ENCODE results near the gene CFAP299.
A peak's percentile ranks its signal among the peaks of the same experiment; 100 is the strongest.
"Not testable (repeated sequence)": the region's sequence is repeated elsewhere in the genome, so short reads cannot be mapped to it uniquely, and the experiment has no call there.

The CFAP299 gene

DNA sequence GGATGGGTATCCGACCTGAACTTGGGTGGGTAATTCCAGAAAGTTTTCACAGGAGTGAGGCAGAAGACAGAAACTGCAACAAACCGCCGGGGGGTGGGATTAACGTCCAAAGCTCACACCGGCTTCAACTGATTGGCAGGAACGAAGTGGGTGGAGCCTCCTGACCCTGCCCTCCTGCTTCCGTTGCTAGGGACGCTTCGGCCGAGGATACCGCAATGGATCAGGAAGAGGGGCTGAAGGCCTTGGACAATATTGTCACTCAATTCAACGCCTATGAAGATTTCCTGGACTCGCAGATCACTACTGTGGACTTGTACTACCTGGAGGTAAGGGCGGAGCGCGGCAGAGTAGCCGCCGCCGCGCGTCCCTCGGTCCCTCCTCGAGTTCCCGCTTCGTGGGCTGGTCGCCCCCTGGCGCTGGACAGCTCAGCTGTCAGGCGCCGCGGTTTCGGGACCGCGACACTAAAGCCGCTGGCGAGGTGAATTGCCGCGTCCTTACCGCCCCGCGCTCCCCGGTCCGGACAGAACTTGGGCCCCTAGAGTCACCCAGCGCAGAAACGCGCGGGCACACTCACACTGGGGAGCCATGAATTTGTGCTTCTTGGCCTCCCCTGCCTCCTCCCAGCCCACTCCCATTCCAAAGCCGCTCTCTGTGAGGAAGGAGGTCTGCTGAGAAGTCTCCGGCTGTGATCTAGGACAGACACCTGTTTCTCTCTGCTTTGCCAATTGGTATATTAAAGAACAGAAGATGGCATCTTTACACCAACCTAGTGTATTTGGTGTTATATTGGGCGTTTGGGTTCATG lies at the start of gene CFAP299:
TSS of gene CFAP299 (plus strand) at position 177 of the 805 bp plus-strand sequence.
- DNase-seq = peak; percentile 70

DNA sequence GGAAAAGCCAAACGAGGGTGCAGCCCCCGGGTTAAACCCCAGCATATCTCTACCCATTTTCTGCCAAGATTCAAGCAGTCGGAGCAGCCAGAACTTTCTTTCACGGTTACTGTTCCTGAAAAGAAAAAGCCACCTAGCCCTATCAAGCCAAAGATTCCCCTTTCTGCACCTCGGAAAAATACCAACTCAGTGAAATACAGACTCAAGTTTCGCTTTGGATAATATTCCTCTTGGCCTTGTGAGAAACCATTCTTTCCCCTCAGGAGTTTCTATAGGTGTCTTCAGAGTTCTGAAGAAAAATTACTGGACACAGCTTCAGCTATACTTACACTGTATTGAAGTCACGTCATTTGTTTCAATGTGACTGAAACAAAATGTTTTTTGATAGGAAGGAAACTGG lies 49.1 kb upstream of the CFAP299 start:
- no peak for DNase-seq

DNA sequence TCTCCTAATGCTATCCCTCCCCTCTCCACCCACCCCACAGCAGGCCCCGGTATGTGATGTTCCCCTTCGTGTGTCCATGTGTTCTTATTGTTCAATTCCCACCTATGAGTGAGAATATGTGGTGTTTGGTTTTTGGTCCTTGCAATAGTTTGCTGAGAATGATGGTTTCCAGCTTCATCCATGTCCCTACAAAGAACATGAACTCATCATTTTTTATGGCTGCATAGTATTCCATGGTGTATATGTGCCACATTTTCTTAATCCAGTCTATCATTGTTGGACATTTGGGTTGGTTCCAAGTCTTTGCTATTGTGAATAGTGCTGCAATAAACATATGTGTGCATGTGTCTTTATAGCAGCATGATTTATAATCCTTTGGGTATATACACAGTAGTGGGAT lies 44.9 kb upstream of the CFAP299 start:
- DNase-seq = not testable (repeated sequence)

DNA sequence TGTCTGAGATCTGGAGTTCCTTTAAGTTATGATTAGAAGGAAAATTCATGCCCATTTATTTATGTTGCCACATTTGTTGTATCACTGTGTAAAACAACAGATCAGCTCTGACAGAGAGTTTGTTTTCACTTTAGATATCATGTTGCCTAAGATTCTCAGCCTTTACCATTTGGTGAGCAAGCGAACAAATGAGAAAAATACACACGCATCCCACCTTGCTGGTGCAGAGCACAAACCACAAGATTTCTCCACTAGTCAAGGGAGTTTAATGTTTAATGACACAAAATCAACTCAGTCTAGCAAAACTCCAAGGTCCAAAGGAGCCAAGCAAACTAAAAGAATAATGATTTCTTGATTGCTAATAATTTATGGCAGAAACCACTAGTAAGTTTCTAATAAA lies 41.3 kb upstream of the CFAP299 start:
- no peak for DNase-seq

DNA sequence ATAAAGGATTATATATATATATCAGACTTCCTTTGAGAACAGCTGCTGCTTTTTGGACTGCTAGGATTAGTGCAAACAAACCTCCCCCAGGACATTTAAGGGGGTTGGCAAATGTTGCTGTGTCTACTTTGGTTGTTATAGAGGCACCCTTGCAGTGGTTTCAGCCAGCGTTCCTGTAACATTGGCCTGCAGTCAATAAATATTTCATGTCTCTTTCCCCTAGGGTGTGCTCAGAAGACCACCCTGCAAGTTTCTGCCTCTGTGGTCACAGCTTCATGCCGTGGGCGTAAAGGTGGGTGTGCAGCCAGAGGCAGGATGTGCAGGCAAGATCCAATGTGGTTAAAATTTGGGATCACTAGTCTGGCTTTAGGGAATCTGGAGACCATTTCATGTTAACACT lies 40.2 kb upstream of the CFAP299 start:
- no peak for DNase-seq

DNA sequence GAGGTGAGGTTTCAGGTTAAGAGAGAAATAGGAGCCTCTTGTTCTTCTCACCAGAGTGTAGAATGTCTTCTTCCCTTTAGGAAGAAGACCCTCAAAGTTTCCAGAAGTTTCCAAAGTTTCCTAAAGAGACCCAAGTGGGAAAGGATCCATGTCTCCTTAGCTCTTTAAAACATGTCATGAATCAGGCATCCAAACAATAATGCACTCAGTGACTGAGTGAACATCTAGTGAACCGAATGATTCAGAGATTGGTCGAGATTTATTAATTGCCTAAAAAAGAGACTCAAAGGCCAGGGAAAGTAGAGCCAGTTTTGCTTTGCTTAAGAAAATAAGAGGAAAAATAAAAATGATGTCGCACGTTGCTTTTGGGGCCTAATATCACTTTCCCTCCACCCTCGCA lies 39.7 kb upstream of the CFAP299 start:
- DNase-seq = no peak

DNA sequence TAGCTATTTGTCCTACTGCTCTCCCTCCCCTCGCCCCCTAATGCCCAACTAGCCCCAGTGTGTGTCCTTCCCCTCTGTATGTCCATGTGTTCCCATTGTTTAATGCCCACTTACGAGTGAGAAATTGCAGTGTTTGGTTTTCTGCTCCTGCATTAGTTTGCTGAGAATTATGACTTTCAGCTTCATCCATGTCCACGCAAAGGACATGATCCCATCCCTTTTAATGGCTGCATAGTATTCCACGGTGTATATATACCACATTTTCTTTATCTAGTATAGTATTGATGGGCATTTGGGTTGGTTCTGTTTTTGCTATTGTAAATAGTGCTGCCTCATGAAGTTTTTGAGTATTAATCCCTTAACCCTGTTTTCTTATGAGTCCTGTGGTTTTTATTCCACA lies 33.6 kb upstream of the CFAP299 start:
- no peak for DNase-seq

DNA sequence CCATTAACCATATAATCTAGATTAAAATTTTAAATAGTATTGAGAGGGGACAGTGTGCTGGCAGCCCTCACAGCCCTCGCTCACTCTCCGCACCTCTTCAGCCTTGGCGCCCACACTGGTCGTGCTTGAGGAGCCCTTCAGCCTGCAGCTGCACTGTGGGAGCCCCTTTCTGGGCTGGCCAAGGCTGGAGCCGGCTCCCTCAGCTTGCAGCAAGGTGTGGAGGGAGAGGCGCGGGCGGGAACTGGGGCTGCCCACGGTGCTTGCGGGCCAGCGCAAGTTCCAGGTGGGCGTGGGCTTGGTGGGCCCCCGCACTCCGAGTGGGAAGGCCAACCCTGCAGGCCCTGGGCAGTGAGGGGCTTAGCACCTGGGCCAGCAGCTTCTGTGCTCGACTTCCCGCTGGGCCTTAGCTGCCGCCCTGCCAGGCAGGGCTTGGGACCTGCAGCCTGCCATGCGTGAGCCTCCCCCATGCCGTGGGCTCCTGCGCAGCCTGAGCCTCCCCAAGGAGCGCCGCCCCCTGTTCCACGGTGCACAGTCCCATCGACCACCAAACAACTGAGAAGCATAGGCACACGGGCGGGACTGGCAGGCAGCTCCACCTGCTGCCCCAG lies 32.8 kb upstream of the CFAP299 start:
- no peak for DNase-seq

DNA sequence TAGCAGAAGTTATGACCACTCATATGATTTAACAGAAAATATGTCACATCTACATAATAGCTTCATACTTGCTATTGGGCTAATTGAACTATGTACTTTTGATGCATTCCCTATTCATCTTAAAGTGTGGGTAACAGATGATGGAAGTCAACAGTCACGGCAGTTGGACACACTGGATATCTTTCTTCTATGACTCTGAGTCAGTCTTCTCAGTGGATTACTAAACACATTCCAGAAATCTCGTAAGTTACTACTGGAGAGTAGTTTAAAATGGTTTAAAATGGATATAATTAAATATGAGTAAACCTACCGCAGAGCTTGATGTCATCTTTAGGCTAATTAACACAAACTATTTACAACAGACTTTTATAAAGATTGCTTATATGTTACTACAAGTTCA lies 30.1 kb upstream of the CFAP299 start:
- no peak for DNase-seq

DNA sequence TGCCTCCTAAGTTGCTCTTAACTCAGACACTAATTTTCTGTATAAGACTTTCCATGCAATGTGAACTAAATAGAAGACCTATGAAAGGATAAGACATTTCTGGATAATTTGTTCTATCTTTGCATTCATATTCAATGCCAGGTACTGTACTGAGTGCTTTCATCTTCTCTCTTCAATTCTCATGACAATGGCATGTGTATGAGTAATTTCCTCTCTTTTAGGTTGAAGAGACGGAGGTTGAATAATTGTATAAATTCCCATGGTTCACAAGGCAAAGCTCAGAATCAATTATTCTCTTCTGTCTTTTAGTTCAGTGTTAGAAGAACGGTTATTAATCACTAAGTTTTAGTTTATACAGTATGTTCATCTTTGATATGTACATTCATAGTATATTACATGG lies 29.3 kb upstream of the CFAP299 start:
- no peak for DNase-seq

DNA sequence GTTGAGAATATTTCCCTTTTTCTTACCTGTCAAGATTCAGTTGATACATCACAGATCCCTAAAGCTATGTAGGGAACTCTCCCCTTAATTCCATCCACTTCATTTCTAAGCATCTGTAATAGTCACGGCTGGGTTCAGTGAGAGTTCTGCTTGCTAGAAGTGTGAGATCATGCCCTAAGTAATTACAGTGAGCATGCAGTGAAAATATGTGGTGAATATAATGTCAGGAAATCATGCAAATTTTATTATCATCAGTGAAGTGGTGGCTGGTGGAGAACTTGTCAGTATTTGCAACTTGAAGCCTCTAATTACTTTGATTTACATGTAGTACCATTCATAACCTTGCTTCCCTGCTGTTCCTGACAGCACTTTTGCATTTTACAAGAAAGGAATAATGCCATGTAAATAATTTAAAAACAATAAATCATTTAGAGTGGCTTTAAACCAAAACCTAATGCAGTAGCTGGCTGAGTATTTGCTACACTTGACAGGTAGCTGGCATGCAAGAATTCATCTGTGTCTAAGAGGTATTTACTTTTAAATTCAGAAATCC lies 28.3 kb upstream of the CFAP299 start:
- peak; percentile 55 for DNase-seq

DNA sequence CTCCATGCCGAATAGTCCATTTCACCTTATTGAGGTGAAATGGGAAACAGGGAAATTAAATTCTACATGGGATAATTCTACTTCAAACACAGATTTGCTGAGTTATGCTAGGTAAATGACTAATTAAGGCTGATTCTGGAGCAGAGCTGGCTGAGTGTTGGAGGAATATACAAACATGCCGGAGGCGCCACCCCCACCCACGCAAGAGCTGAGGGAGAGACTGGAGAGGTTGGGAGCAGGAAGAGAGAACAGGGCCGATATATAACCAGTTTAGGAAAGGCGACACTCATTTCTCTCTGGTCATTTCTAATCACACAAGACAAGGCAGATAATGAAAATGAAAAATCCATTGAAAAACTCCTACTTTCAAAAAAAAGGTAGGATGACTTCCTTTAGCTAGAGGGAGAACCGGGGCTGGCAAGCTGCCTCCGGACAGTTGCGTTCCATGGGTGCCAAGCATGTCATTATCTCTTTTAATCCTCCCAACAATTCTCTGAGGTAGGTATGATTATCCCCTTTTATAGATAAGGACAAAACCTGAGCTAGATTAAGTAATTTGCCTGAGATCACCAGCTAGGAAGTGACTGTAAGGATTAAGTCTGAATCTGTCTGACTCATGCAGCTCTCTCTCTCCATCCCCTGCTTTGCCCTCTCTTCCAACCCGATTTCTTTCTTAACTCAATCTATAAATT lies 27.6 kb upstream of the CFAP299 start:
- peak; percentile 57 for DNase-seq

DNA sequence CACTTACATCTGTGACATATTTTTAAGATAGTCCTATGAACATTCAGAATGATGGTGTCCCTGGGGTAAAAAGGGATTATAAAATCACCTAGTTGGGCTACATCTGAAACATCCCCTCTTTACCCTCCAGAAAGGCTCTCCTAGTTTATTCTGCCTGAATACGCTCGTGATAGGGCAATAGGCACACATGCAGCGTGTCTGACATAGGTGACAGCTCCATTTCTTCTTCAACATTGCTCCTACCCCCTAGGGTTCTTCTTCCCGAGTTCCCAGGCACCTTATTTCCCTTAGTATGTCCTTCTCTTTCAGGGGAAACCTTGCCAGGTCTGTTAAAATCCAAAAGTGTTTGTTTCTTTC lies 27.1 kb upstream of the CFAP299 start:
- no peak for DNase-seq

DNA sequence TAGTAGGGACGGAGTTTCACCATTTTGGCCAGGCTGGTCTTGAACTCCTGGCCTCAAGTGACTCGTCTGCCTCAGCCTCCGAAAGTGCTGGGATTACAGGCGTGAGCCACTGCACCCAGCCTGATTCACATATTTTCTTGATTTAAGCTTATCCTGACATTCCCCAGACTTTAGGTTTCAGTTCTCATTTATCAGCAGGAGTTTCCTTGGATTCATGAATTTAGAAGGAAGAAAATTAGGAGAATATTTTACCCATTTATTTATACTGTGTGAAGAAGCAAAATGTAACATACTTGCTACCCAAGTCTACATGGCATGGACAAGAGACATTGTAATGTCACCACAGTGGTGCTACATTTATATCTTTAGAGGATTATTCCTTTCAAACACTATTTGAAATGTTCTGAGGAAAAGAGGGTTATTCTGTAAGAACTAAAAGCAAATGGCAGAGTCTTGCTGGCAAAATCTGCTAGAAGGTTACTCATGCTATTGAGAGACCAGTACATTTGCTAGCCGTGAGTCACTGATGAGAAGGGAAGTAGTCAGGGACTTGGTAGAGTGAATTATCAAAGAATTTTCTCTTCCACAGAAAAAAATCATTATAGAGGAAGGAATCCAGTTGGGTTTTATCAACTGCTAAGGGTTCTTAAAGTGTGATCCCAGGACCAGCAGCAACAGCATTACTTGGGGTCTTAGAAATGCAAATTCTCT lies 26.1 kb upstream of the CFAP299 start:
- no peak for DNase-seq

DNA sequence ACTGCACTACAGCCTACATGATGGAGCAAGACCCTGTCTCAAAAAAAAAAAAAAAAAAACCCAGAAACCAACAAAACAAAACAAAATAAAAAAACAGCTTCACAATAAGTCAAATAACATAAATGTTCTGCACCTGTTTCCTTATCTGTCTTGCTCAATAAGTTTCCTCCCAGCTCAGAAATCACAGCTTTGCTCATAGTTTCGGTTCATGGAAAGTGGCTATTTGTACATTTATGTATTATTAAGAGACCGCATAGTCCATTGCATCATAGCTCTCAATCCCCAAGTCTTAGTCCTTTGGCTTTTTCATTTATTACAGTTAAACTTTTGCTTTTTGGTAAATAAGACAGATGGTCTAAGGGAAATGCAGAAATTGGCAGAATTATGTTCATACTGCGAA lies 24.4 kb upstream of the CFAP299 start:
- DNase-seq = no peak

DNA sequence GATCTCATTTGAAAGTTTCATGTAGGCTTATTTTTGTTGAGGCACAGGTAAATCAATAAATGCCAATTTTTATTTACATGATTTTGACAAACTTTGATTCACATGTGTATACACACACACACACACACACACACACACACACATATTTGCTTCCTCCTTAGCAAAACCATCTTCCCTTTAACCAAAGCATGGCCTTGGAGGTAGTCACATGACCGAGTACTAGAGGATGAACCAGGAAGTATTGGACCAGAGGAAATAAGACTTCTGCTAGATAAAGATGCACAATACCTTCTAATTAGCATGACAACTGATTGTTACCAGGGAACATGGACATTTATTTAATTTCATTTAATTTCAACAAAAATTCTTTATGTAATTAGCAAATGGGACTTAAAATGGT lies 23.4 kb upstream of the CFAP299 start:
- no peak for DNase-seq

DNA sequence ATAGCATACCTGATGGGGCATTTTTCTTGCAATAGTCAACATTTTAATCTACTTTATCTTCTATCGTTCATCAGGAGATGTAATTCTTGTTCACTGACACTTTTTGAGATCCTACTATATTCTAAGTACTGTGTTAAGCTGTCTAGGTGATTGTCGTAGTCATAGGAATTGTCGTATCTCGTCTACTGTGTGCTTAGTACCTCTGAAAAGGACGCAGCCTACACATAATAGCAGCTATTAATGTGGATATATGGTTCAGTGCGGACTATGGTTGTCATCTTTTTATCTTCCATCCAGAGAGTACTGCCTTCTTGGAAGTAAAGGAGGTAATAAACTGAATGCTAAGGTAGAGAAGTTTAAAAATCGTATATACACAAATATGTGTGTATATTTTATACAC lies 21.9 kb upstream of the CFAP299 start:
- no peak for DNase-seq

DNA sequence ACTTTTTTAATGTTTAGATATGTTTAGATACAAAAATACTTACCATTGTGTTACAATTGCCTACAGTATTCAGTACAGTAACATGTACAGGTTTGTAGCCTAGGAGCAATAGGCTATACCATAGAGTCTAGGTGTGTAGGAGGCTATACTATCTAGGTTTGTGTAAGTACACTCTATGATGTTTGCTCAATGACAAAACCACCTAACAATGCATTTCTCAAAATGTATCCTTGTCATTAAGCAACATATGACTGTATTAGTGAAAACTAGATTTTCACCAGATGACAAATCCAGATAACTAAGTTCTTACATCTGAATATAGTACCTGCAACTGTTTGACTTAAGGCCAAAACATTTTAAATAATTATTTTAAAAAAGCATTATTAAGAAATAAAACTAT lies 19.7 kb upstream of the CFAP299 start:
- DNase-seq = not testable (repeated sequence)

DNA sequence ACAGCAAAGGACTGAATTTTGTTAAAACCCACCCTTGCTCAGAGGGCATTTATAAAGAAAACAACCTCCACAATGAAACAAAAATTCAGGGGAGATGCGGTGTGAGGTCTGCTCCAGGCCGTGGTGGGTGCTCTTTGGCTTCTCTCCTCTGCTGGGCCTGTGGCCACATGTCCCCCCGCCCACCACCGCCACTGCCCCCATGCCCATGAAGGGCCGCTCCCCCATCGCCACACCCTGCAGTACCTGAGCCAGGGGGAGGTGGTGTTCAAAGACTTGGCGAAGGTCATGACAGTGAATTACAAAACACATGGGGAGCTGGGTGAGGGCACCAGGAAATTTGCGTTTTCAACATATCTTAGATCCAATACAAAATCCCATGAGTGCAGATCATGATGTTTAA lies 14.2 kb upstream of the CFAP299 start:
- no peak for DNase-seq

DNA sequence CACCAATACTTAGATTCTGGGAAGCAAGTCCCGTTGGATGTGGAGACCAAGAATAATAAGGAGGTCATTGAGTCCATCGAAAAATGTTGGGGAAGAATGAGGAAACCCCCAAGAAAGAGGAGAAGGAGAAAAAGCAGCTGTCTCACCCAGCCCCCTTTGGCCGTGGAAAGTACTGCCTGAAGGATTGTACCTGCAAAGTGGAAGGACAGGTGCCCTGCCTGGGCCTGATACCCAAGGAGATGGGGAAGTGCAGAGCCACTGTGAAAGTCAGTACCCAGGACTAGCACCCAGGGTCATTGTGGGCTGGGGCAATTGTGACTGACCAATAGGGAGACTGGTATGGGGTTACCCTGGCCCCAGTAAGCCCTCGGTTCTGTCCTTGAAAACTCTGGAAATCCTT lies 13.8 kb upstream of the CFAP299 start:
- DNase-seq = no peak

DNA sequence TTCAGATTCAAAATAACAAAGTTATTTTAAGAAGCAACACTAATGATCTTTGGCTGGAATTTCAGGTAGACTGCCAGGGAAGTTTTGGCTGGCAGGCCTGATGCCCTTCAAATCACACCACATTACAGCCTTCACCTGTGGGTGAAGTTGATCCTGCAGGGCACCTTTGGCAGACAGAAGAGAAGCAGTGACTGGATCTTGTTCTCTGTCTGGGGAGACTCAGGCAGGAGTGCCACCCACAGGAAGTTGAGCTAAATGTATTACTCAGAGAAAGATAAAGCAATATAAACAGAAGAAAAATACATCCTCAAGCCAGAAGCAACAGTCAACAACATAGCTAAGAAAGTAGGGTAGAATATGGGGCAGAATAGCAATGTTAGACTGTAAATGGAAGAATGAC lies 12.8 kb upstream of the CFAP299 start:
- no peak for DNase-seq

DNA sequence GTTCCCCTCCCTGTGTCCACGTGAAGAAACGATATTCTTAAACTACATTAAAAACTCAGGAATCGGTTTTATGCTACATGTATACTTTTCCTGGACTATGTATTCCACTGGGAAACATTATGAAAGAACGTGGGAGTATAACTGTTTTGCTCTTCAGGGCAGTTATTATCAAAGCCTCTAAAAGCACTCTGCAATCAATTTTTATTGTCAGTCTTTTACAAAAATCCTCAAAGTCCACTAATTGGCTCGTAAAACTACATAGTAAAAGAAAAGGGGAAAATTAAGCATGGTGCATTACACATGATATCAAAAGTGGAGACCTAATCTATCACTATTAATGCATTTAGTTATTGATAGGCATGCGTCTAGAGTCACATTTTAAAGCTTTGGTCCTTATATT lies 11.4 kb upstream of the CFAP299 start:
- DNase-seq = no peak

DNA sequence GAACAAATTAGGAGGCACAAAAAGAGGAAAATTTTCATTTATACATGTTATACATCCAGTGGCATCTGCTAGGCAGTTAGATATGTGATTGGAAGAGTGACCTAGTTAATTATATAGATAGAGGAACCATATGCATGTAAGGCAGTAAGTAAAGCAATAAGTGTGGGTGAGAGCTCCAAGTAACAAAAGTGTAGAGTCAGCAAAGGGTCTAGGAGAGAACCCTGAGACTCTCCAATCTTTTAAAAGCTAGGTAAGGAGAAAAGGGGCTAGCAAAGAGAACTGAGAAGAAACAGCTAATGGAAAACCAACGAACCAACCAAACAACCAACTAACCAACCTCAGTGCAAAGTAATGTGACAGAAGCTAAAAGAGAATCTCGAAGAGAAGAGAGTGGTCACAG lies 3.8 kb upstream of the CFAP299 start:
- DNase-seq = no peak
